ENCODE results near the gene LAMP5.

- TF ChIP-seq, protein P1, sequence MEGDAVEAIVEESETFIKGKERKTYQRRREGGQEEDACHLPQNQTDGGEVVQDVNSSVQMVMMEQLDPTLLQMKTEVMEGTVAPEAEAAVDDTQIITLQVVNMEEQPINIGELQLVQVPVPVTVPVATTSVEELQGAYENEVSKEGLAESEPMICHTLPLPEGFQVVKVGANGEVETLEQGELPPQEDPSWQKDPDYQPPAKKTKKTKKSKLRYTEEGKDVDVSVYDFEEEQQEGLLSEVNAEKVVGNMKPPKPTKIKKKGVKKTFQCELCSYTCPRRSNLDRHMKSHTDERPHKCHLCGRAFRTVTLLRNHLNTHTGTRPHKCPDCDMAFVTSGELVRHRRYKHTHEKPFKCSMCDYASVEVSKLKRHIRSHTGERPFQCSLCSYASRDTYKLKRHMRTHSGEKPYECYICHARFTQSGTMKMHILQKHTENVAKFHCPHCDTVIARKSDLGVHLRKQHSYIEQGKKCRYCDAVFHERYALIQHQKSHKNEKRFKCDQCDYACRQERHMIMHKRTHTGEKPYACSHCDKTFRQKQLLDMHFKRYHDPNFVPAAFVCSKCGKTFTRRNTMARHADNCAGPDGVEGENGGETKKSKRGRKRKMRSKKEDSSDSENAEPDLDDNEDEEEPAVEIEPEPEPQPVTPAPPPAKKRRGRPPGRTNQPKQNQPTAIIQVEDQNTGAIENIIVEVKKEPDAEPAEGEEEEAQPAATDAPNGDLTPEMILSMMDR (IDR thresholded peaks at IDR 0.05; ENCODE audit: low read depth, low read length) = no peak
- TF ChIP-seq POLR2A (IDR thresholded peaks at IDR 0.05; ENCODE audit: extremely low read depth, insufficient read length) = no peak
These were observed 56.2 kb downstream of the LAMP5 start for GRCh38 chr20:9570612-9571011.
